Measurements from ENCODE around the gene ELP6.

The ELP6 gene

GRCh38 chr3:47533996-47534454 is 20.5 kb upstream of the ELP6 start:
- no peak for TF ChIP-seq TAF1 (IDR thresholded peaks at IDR 0.05; ENCODE audit: borderline replicate concordance, insufficient read depth, low read length)
- TF ChIP-seq POLR2AphosphoS5 (IDR thresholded peaks at IDR 0.05; ENCODE audit: low read depth, low read length), result no peak
- TF ChIP-seq FOXP2 (optimal IDR thresholded peaks at IDR 0.05; ENCODE audit: borderline replicate concordance, extremely low read depth, extremely low read length, insufficient read depth), result no peak

- no peak for TF ChIP-seq SIN3A (IDR thresholded peaks at IDR 0.05; ENCODE audit: borderline replicate concordance, insufficient read depth, low read length)
- no peak for TF ChIP-seq POLR2AphosphoS5 (IDR thresholded peaks at IDR 0.05; ENCODE audit: low read depth, low read length)
- no peak for TF ChIP-seq REST (IDR thresholded peaks at IDR 0.05; ENCODE audit: insufficient read depth in 1 of 2, low read depth in 2 of 2, low read length in 2 of 2)
- no peak for TF ChIP-seq FOXP2 (optimal IDR thresholded peaks at IDR 0.05; ENCODE audit: borderline replicate concordance, extremely low read depth, extremely low read length, insufficient read depth)
- TF ChIP-seq TAF1 (IDR thresholded peaks at IDR 0.05; ENCODE audit: borderline replicate concordance, insufficient read depth, low read length), result no peak
Measured at GRCh38 chr3:47533481-47533880, 20.0 kb upstream of the ELP6 start.

GRCh38 chr3:47527952-47528725 is 14.6 kb upstream of the ELP6 start:
- TF ChIP-seq POLR2AphosphoS5 (IDR thresholded peaks at IDR 0.05; ENCODE audit: low read depth, low read length) (no peak), FOXP2 (optimal IDR thresholded peaks at IDR 0.05; ENCODE audit: borderline replicate concordance, extremely low read depth, extremely low read length, insufficient read depth) (no peak), SIN3A (IDR thresholded peaks at IDR 0.05; ENCODE audit: borderline replicate concordance, insufficient read depth, low read length) (no peak), REST (IDR thresholded peaks at IDR 0.05; ENCODE audit: insufficient read depth in 1 of 2, low read depth in 2 of 2, low read length in 2 of 2) (no peak), TAF1 (IDR thresholded peaks at IDR 0.05; ENCODE audit: borderline replicate concordance, insufficient read depth, low read length) (no peak)

- TF ChIP-seq TAF1 (IDR thresholded peaks at IDR 0.05; ENCODE audit: borderline replicate concordance, insufficient read depth, low read length), result no peak
- no peak for TF ChIP-seq FOXP2 (optimal IDR thresholded peaks at IDR 0.05; ENCODE audit: borderline replicate concordance, extremely low read depth, extremely low read length, insufficient read depth)
- no peak for TF ChIP-seq REST (IDR thresholded peaks at IDR 0.05; ENCODE audit: insufficient read depth in 1 of 2, low read depth in 2 of 2, low read length in 2 of 2)
- TF ChIP-seq POLR2AphosphoS5 (IDR thresholded peaks at IDR 0.05; ENCODE audit: low read depth, low read length), result no peak
- TF ChIP-seq SIN3A (IDR thresholded peaks at IDR 0.05; ENCODE audit: borderline replicate concordance, insufficient read depth, low read length), result no peak
Measured at GRCh38 chr3:47525617-47526016, 12.1 kb upstream of the ELP6 start.

- no peak for TF ChIP-seq TAF1 (IDR thresholded peaks at IDR 0.05; ENCODE audit: borderline replicate concordance, insufficient read depth, low read length)
- no peak for TF ChIP-seq REST (IDR thresholded peaks at IDR 0.05; ENCODE audit: insufficient read depth in 1 of 2, low read depth in 2 of 2, low read length in 2 of 2)
Measured at GRCh38 chr3:47523310-47524073, 10.0 kb upstream of the ELP6 start.

Measured in PFSK-1 (cell line).